ENCODE data around the gene KAT6B. TPM values are rescaled to one million over a fixed set of nuclear protein-coding genes. Genes with fewer than 3 reads are reported as not detected.

The KAT6B gene
- total RNA-seq, 4 donors from 2014 or later: 45.6 to 48.9 (median 47.5) TPM

GRCh38 chr10:75024971-75025523, 198.6 kb downstream of the KAT6B start:
- no peak for TF ChIP-seq CTCF (IDR thresholded peaks at IDR 0.05; ENCODE audit: low read depth)

GRCh38 chr10:75028049-75028448, 201.6 kb downstream of the KAT6B start:
- no peak for TF ChIP-seq CTCF (IDR thresholded peaks at IDR 0.05; ENCODE audit: low read depth)

- TF ChIP-seq CTCF (IDR thresholded peaks at IDR 0.05; ENCODE audit: low read depth): no peak
Measured at GRCh38 chr10:75028748-75029147, 202.3 kb downstream of the KAT6B start.

- TF ChIP-seq CTCF (IDR thresholded peaks at IDR 0.05; ENCODE audit: low read depth): no peak
Measured at GRCh38 chr10:75029420-75029819, 203.0 kb downstream of the KAT6B start.

- TF ChIP-seq CTCF (IDR thresholded peaks at IDR 0.05; ENCODE audit: low read depth): no peak
Measured at GRCh38 chr10:75029857-75030256, 203.5 kb downstream of the KAT6B start.

GRCh38 chr10:75030371-75030770, 204.0 kb downstream of the KAT6B start:
- TF ChIP-seq CTCF (IDR thresholded peaks at IDR 0.05; ENCODE audit: low read depth): no peak

- TF ChIP-seq CTCF (IDR thresholded peaks at IDR 0.05; ENCODE audit: low read depth): no peak
Measured at GRCh38 chr10:75032119-75032518, 205.7 kb downstream of the KAT6B start.

All from subcutaneous adipose tissue (tissue), 4 donors.